ENCODE data around the gene STC2.

Gene STC2

DNA sequence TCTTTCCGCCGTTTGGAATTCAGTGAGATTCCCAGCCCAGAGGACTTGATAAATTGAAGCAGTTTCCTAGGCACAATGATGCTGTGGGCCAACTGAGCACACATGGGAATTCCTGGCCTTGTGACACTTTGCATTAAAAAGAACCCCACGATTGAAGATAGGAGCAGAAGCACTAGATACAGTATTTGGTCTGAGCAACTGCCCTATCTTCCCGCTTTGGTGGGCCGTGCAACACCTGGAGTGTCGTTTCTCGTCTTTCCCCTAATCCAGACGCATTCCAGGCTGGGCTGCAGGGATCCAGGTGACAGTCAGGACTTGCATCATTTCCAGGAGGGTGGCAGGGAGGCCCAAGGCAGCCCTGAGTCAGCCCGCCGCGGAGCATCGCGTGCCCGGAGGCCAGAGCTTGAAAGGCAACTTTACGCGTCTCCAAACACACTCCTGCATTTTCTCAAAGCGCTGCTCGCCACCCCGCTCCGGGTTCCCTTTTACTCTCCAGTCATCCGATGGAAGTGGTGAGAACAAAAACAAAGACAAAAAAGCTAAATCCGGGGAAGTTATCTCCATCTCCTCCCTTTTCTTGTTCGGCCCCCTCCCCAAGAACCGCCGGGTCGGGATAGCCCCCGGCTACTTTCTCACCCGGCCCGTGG lies 753 bp upstream of the STC2 start:
- no peak for DNase-seq

DNA sequence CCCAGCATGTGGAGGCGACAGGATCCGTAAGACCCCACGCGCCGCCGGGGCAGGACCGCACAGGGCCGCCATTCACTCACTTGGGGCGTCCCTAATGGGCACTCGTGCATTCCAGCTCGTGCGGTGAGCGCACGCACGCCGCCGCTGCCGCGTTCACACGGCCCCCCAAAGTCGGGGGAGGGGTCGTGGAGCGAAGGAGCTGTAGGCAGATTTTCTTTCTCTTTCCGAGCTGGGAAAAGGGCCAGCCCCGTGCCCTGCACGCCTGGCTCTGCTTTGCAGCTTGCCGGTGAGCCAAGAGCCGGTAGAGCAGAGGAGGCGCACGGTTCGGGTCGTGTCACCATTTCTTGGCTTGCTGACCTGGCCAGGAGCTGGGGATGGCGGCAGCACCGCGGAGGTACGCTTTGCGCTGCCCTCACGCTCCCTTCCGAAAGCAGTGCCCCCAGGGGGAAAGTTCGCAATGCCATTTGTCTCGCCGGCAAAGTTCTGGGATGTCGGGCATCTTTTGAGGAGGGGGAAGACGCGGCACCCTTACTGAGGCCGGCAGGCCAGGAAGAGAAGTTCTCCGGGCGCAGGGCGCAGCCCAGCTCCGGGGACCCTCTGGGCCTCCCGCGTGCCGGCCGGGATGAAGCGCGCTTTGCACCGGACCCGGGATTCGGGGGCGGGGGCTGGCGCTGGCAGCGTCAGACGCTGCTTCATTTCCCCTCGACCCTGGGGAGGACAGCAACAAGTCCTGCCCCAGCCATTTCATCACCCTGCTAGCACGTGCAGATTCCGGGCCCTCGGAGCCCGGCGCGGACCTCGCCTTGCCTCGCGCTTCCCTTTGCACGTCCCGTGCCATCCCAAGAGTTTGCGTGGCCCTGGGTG lies 898 bp downstream of the STC2 start:
- no peak for DNase-seq

DNA sequence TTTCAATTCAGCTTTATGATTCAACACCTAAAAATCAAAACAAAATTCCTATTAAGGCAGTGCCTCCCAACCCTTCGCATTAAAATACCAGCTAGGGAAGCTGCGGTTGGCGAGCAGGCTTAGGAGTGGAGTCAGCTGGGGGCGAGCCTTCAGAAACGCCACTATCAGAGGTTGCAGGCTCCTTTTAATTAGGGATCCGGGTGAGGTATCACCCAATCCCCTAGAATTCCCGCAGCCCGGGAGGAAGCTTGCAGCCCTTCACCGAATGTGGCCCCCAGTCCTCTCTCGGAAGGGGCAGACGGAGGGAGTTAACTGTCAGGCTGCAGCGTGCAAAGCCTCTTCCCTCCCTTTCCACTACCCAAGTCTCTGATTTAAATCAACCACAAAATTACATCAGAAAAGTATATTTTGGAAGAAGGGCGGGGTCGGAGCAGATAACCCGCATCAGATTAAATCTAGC lies 1.7 kb downstream of the STC2 start:
- no peak for DNase-seq

DNA sequence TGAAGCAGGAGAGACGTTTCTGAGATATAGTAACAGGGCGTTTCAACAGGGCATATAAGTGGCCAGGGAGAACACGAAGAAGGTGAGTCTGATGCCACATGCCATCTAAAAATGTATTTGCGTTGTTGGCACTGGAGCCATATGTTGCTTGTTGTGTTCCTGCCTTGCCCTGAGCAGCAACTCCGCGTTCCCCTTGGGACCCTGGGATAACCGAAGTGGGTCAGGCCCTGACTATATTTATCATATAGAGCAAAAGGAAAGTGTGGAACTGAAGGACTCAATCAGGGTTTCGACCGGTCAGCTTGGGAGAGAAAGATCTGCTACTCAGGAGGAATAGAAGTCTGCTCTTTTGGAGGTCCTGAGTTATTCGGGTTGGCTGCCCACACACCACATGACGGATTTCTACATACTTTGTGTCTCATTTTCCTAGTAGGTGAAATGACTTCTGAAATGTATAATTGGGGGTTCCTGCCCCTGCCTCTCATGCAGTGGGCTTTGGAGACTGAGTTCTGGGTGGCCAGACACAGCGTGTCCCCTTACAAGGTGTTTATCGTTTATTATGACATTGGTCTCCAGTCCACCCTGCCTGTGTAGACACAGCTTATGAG lies 3.0 kb downstream of the STC2 start:
- no peak for DNase-seq

DNA sequence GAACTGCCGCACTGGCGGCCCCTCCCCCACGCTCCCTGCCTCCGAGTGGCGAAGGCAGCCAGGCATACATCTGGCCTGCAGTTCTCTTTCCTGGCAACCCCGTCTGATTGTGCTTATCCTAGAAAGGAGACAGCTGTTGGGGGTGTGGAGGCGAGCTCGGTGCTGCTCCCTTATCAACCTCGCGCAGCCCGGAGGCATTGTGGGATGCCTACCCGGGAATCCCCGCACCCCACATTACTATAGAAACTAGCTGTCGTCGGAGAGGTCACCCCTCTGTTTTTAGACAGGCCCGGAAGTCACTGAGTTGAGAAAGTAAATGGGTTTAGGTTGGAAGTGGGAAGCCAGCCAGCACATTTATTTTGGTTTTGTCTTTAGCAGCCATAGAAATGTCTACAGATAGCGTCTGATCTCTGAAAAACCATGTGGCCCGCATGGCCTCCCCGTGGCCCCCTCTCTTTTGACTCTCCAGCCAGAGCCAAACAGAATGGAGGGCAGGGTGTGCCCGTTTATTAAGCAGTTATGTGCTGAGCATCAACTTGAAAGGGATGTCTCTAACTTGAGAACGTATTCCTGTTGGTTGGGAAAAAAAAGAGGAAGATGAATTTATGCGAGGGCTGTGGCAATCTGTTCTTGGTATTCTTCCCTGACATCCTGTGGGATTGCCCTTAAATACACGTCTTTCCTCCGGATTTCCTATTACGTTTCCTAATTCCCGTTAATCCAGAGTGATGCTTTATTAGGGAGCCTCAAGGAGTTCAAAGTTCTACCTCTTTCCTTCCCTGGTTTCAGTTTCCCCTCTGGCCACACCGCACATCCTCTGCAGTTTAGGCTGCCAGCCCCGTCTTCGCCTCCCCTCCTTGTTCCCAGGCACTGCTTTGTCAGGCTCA lies 3.9 kb downstream of the STC2 start:
- no peak for DNase-seq

DNA sequence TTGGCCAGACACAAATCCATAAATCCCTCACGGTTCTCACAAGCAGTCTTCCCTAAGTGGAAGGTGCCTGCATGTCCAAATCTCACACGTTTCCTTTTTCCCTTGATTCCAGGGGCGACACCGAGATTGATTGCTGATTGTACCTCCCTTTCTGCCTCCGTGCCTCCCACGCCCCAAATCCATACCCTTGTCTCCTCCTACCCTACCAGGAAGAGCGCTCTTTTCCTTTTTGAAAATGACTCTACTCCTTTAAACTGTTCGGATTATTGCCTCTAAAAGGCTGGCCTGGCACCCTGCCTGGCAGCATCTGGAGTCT lies 4.5 kb downstream of the STC2 start:
- DNase-seq = no peak

DNA sequence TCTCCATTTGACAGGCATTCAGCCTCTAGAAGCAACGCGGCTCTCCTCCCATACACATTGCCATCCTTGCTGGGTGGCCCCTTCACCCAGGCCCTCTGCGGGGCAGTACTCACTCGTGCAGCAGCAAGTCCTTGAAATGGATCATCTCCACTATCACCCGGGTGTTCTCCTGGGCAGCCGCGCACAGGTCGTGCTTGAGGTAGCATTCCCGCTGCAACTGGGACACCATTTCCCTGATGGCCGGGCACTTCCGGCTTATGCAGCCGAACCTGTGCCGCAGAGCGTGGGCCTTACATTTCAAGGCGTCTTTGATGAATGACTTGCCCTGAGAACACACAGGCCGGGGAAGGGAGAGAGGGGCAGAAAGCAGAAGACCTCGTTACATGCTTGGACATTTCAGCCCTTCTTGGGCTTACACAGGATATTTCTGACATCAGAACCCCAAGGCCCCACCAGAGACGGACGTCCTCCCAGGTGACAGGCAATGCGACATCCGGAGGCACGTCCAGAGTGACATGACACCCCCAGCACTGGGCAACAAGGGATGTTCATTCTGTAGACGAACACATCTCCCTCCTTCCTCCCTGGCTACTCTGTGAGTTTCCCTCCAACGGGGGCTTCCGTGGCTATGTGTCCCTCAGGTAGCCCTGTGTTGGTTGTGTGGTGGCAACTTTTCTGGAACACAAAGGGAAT lies 5.0 kb downstream of the STC2 start:
- no peak for DNase-seq

DNA sequence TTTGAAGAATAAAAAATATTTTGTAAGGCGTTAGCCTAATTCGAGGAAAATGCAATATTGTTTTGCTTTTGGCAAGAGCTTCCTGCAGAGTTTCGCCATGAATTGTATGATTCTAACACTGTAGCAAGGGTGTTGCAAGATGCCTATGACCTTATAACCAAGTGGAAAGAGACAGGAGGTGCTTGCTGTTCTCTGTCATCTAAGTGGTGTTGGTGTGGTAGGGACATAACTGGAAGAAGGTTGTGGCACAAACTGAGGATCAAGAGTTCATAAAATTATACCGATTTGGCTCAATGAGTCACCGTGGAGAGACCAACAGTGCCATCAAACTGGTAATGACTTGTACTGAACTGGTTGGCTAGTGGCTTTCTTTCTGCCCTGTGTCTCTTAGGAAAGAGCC lies 6.3 kb downstream of the STC2 start:
- no peak for DNase-seq

DNA sequence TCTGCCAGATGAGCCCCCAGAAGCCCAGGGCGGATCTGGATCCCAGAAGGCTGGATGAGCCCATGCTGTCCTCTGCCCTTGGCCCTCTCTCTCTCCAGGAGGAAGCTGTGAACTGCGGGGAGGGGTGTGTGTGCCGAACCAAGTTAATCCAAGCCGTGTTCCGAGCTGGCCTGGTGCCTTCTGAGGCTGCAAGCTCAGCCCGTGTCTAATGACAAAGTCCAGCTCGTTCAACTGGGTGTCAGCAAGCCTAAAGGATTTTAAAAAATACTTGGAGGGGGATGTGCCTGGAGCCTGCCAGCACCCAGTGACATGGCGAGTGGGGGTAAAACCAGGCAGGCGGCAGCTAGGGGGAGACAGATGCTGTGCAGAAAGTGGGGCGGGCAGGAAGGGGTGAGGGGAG lies 8.0 kb downstream of the STC2 start:
- no peak for DNase-seq

DNA sequence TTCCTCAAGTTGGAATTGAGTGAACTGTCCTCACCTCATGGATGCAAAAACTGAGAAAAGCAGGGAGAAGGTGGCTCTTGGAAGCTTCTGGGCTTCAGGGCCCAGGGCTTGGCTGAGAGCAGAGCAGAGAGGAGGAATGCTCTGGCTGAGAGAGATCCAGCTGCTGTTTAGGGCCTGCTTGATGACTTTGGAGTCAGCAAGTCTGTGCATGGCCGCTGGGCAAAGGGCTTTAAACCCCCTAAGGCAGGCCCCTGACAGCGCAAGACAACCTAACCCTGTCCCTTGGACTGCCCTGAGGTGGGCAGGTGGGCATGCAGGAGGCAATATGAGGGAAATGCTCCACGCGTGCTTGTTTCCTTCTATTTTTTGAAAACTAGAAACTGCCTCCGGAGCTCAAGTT lies 8.6 kb downstream of the STC2 start:
- no peak for DNase-seq

DNA sequence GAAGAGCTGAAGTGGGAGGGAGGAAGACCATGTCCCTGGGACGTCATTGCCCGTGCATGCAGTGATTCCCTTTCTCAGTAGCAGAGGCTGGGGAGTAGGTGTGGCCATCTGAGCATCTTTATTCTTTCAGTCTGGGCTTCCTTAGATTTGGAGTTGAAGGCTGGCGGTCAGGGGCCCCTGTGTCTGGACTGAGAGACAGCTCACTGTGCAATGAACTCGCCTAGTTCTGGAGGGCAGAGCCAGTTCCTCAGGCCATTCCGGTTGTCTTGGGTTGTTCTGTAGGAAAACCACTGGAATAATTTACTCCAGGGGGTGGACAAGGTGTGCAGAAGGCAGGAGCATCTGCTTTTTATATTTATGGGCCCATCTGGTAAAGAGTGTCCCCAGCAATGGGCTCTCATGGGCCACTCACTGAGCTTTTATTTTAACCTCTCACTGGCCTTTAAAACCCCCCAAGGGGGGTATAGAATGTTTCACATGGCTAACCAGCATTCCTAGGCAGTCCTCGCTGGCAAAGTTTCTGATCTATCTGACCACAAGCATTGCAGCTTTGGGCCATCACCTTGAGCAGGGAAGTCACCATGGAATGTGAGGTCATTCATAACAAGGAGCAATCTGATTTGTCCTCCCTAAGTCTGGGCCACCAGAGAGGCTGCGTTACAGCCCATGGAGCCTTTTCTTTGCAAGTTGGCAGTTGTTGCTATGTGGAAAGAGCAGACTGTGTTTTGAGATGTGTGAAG lies 9.2 kb downstream of the STC2 start:
- DNase-seq = no peak

DNA sequence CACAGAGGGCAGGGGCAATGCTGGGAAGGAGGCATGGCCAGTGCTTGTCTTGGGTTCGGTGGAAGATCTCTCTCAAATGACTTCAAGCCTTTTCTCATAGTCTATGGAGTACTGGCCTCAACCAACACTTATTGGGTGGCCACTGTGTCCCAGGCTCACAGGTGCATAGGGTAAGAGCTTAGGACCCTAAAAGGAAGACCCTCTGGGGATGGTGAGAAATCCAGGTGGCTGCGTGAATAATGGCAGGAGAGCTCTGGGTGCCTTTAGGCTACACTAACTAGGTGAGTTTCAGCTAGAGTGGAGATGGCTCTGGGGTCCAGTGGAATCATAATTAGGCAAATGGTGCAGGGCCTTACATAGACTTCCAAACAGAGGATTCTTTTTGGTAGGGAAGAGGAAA lies 9.9 kb downstream of the STC2 start:
- DNase-seq = no peak

DNA sequence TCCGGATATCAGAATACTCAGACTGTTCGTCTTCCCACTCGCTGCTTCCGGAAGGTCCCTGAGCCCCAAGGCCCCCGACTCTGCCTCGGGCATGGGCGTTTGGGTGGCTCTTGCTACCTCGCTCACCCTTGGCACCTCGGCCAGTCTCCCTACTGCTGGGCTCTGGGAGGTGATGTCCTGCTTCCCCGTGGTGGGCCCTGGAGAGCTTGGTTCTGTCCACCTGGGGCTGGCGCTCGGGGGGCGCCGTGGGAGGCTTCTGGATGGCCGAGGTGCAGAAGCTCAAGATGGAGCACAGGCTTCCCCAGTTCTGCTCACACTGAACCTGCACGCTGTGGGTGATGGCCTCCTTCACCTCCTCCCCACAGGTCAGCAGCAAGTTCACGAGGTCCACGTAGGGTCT lies 10.4 kb downstream of the STC2 start:
- DNase-seq = no peak

DNA sequence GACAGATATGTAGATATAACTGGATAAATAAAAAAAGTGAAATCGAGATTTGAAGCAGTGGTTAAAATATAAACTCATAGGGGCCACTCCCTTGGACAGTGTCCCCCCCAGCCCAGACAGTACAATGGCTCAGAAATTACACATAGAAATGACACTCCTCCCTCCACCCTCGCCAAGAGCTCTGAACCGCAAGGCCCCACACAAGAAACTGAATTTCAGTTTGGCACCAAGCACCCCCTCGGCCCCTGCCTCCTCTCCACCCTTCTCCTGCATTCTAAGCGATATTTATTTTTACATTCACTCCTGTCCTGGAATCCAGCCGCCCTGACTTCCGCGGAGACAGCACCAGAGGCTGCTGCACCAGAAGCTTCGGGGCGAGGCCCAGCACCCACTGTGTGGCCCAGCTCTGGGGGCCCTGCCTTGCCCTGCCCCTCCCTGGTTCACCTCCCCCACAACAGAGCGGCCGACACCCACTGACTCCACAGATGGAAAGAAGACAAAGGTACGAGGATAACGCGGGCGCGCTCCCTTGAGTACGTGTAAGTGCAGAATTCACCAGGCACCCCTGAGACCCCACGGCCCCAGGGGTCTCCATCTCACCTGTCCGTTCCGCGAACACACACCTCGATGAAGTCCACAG lies 11.0 kb downstream of the STC2 start:
- DNase-seq = no peak

DNA sequence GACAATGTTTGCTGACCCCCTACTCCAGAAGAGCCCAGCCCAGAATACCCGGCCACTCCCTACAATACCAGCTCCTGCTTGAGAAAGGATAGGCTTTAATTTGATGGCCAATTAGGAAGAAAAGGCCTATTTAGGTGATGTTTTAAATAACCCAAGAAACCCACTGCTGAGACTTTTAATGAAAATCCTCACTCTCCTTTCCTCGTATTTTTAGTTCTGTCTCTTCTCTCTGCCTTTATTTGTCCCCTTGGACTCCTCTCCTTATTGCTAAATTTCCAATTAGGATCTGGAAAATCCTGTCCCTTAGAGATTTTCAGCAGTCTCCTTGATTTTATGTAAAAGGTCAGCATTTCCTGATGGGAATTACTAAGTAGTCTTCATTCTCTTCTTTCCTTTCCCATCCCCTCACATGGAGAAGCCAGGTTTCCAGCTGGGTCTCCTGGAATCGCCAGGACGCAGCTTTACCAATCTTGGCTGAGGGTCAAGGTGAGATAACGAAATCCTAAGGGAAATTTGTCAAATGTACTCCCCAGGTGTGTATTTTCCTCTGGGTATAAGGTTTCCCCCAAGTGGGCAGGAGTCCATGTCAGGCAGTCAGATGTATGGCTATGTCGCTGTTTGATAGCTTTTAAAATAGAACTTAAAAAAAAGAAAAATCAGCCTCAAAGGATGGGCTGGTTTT lies 11.7 kb downstream of the STC2 start:
- DNase-seq = no peak

DNA sequence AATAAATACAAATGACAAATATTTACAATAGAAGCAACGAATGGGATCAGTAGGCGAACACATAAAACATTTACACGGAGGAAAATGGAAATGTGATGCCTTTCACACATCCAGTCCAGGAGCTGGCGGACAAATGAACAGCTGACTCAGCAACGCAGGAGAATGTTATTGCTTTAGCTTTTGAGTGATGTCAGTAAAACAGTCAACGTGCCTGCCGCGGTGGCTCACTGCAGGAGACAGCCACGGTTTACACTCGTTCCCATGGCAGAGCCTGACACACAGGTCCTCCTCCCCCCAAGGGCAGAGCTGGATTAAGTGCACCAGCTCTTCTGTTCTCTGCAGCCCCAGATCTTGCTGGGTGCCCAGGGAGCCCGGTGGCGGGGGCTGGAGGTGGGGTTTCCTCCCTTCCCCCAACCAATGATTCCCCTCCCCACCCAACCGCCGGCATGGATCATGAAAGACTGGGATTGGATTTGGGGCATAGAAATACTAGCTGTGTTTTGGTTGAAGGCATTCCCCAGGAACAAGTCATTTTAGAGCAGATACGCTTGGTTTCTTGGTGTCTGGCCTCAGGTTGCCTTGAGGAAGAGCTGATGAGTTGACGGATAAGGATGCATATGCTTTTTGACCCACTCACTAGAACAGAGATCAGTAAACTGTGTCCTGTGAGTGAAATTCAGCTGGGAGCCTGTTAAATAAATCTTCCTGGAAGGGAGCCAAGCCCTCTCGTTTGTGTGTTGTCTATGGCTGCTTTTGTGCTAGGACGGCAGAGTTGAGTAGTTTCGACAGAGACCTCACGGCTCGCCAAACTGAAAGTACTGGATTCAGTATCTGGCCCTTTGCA lies 12.5 kb downstream of the STC2 start:
- no peak for DNase-seq

DNA sequence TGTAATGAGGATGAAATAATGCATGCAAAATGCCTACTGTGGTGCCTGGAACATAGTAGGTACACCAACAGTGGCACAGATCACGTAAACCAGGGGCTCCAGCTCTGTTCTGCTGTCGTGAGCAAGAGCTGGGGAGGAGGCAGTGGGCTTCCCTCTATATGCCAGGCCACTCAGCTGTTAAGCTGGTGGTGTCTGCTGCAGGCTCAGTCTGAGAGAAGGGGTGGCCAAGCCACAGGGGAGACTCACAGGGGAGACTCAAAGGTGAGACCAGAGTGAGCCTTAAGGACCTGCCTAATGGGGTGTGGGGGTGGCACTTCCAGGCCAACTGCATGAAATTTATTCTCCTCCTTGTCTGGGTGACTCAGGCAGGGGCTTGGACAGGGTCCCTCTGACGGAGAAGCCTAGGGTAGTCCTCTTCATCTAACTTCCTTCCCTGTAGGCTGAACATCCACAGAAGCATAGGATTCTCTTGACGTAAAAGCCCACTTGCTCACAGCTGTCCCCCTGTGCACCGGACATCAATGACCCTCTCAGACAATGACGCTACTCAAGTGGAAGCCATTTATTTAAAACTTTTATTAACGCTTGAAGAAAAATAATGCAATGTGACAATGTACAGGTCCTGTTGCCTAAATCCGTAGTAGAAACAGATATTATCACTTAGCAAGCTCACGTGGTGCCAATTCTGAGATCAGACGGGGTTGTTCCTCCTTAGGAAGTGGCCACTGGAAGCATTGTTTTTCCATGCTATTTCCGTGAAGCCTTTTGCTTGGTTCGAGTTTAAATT lies 13.9 kb downstream of the STC2 start:
- no peak for DNase-seq

DNA sequence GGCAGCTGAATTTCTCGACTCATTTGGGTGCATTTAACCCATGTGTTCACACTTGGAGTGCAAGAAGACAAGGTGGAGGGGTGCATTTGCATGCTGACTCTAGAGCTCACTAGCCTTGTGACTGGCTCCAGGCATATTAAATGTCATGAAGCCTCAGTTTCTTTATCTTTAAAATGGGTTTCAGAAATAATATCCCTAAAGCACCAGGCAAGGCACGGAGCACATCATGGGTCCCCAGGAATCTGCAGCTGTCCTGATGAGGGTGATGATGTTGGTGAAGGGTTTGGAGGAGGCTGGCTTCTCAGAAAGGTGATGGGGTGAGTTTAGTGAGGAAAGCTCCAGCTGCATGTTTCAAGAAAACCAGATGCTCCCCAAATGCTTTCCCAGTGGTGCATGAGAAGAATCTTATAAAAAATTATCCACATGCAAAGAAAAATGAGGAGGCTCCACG lies 14.8 kb downstream of the STC2 start:
- no peak for DNase-seq

DNA sequence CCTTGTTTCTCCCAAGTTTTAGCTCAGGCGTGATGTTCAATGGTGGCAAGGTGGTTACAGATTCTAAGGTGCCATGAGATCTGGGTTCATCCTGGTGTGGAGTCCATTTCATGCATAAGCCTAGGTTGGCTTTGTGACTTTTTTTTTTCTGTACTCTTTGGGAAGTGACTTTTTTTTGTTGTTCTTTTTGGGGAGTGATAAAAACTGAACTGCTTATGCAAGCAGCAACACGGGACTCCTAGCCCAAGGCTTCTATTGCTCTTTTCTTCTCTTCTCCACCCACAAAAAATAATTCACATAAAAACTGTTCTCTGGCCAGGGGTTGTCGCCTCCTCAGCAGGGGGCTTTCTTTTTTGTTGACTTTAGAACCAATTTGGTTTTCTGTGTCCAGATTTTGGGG lies 15.4 kb downstream of the STC2 start:
- DNase-seq = no peak
